HCT116 (cell line): Measurements from ENCODE around the gene GNAT2.

ENCODE experiments used
- YY1 ChIP-seq: IDR thresholded peaks from 2 replicates; pipeline ENCODE4 v1.6.1; 2011; ENCODE audit warnings: low read length, low read depth, moderate library complexity, mild to moderate bottlenecking; ENCODE audit not compliant: insufficient replicate concordance; ENCODE audit errors: extremely low read depth
- ZNF274 ChIP-seq: fragments of 200-500 bp; sonication (Bioruptor generic); IDR thresholded peaks from 2 replicates; pipeline ENCODE4 v1.6.1; 2014; ENCODE audit warnings: mild to moderate bottlenecking, low read depth, low read length, inconsistent platforms
- TF ChIP-seq, protein P1 (sequence below), 3 experiments: fragments of 200-600 bp in 1 of 3; sonication (generic) in 1 of 3; IDR thresholded peaks in 2 of 3; conservative IDR thresholded peaks in 1 of 3; 2 replicates each; pipeline ENCODE4 v1.5.1; 2012 to 2017; ENCODE audit warnings: low read depth in 2 of 3, low read length in 2 of 3, antibody characterized with exemption in 1 of 3, borderline replicate concordance in 1 of 3, control low read depth in 1 of 3, mild to moderate bottlenecking in 1 of 3, mixed read lengths in 1 of 3, mixed run types in 1 of 3, moderate library complexity in 1 of 3; ENCODE audit not compliant: insufficient read depth in 1 of 3

DNA sequence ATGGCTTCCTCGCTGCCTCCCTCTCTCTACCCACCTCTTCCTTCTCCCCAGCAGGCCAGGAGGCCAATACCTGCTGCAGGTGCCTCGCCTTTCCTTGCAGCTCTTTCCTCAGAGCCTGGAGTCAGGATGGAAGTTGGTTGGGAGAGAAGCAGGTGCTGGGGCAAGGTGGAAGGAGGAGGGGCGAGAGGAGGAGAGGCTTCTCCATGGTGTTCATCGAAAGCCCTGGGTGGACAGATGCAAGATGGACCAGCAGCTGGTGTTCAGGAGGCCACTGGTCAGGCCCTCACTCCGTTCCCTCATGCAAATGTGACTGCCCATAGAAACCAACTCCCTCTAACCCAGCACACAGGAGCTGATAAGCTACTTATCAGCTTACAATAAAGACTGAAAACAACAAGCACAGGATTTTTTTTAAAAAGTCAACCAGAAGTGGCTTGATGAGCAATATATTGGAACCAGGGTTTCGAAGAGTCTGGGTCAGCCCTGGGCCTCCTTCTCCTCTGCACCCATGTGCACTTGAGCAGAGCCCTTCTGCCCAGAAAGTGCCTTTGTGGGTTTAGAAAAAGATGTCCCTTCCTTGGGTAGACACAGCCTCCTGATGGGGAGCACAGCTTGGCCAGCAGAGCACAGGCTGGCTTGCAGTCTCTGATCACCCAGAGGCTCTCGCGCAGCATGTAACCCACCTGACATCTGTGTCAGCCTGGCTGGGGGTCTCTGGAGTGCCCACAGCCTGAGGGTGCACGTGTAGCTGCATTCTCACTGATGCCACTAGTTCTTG lies 19.8 kb upstream of the GNAT2 start:
- TF ChIP-seq YY1 (no peak), ZNF274 (no peak)
- TF ChIP-seq, protein P1, sequence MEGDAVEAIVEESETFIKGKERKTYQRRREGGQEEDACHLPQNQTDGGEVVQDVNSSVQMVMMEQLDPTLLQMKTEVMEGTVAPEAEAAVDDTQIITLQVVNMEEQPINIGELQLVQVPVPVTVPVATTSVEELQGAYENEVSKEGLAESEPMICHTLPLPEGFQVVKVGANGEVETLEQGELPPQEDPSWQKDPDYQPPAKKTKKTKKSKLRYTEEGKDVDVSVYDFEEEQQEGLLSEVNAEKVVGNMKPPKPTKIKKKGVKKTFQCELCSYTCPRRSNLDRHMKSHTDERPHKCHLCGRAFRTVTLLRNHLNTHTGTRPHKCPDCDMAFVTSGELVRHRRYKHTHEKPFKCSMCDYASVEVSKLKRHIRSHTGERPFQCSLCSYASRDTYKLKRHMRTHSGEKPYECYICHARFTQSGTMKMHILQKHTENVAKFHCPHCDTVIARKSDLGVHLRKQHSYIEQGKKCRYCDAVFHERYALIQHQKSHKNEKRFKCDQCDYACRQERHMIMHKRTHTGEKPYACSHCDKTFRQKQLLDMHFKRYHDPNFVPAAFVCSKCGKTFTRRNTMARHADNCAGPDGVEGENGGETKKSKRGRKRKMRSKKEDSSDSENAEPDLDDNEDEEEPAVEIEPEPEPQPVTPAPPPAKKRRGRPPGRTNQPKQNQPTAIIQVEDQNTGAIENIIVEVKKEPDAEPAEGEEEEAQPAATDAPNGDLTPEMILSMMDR (IDR thresholded peaks at IDR 0.05 in 2 of 3, conservative IDR thresholded peaks at IDR 0.05 in 1 of 3; ENCODE audit: borderline replicate concordance in 1 of 3, insufficient read depth in 1 of 3, low read depth in 2 of 3, low read length in 2 of 3) = no peak
